ENCODE results near the gene MARCHF3.

- TF ChIP-seq EZH2phosphoT487 (IDR thresholded peaks at IDR 0.05; ENCODE audit: borderline replicate concordance, low read depth, low read length) (no peak), CTCF (conservative IDR thresholded peaks at IDR 0.05; ENCODE audit: low read length) (no peak)
Measured at GRCh38 chr5:126878085-126878484, 152.3 kb downstream of the MARCHF3 start.
